Superior temporal gyrus (tissue), 1 donor: Measurements from ENCODE around the gene ZFYVE26.
"Not testable (repeated sequence)": the region's sequence is repeated elsewhere in the genome, so short reads cannot be mapped to it uniquely, and the experiment has no call there.

Experiments used
- DNase-seq: peaks from one replicate; pipeline ENCODE4 v3.0.0-alpha.2; 2016; ENCODE audit errors: extremely low spot score

ZFYVE26 gene

GRCh38 chr14:67709796-67710195 lies 106.6 kb downstream of the ZFYVE26 start:
- DNase-seq = not testable (repeated sequence)

DNA sequence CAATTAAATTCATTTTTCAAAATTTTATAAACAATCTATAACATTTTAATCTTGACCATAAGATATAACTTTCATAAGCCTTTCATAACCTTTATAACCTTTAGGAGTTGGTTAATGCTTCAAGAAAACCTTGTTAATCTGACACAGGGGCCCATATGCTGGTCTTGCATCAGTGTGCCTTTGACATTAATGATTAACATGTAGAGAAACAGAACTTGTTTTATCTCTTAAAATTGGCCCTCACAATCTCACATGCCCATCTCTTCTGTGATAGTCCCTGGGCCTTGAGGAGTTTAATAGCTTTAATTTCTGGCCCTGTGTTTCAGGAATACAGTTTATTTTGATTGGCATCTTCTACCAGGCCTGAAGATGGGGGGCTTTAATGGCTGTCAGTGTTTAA lies 107.0 kb downstream of the ZFYVE26 start:
- DNase-seq = not testable (repeated sequence)

DNA sequence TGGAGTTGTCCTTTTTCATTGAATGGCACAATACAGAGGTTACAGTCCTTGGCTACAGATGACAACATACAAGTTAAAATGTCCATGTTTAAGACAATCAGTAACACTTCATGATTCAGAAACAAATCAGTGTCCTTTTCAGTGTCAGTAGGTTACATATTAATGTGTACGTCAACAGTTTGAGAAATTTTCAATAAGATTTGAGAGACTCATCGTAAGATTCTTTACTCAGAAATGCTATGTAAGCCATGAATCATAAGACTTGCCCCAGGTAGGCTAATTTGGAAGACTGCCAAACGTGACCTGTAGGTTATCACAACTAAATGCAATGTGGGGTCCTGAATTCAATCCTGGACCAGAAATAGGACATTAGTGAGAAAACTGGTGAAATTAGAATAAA lies 111.2 kb downstream of the ZFYVE26 start:
- no peak for DNase-seq

DNA sequence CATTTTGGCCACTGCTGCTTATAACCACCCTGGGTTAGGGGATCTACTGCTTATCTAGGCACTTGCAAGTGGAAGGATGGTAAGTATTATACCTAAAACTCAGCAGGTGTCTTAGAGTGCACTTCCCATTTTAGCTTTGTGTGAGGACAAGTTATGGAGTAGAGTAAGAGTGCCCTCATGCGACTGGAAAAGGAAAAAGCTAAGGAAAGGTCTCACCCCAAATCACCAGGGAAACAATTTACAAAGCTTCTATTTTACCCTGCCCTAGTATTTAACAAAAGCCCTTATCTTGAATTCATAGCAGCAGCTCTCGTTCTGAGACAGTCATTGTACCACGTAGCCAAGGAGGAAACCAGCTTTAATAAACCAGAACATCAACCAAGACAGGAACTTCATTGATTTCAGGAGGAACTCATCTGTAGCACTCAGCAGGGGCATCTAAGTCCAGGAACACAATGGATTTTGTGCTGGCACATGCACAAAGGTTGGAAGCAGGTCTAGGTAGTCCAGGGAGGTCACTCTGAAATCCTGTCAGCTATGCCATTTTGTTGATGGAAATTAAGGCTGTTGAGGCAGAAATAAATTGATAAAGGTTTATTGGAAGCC lies 111.8 kb downstream of the ZFYVE26 start:
- DNase-seq = peak; percentile 93

DNA sequence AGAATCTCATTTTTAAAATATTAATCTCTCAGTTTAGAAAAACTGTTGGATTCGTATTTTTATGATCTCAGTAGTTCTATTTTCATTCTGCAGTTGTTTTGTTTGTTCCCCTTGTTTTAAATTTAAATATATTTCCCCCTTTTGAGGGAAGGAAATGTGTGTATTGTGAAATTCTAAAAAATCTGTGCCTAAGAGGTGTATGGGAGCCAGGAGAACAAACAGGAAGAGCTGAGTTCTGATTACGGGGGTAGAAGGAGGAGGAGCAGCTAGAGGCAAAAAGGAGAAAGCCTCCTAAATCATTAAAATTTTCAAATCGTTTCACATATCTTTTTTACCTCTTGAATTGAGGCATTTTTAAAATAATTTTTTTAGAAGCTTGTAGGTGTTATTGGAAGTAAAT lies 112.4 kb downstream of the ZFYVE26 start:
- no peak for DNase-seq

GRCh38 chr14:67701492-67701891 lies 114.9 kb downstream of the ZFYVE26 start, which contains the start of gene RDH12:
Gene RDH12 (plus strand): TSS chr14:67701886. CDS start chr14:67722643, 20,757 bp downstream.
- not testable (repeated sequence) for DNase-seq

DNA sequence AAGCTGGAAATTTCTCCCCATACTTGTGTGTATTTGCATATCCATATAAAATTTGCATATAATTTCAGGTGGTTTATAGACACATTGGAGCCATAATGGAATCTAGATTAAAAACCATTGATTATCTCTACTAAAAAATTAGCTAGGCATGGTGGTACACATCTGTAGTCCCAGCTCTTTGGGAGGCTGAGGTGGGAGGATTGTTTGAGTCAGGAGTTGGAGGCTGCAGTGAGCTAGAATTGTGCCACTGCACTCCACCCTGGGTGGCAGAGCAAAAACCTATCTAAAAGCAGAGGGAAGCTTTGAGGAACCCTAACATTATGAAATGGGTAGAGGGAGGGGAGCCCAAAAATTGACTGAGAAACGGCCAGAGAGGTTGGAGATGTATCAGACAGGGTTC lies 118.2 kb downstream of the ZFYVE26 start:
- no peak for DNase-seq

- no peak for DNase-seq
These were observed 119.4 kb downstream of the ZFYVE26 start for GRCh38 chr14:67697006-67697405.
